Measurements from ENCODE around the gene SYNPR.

The SYNPR gene

GRCh38 chr3:63532521-63532920, 254.4 kb downstream of the SYNPR start:
- no peak for ATAC-seq

GRCh38 chr3:63538919-63539318, 260.8 kb downstream of the SYNPR start:
- no peak for ATAC-seq
- TF ChIP-seq SNAI2 (CRISPR knock-in tag; IDR thresholded peaks at IDR 0.05), result no peak
- no peak for TF ChIP-seq PATZ1 (CRISPR knock-in tag; IDR thresholded peaks at IDR 0.05; ENCODE audit: borderline replicate concordance)
- TF ChIP-seq CREB5 (CRISPR knock-in tag; IDR thresholded peaks at IDR 0.05; ENCODE audit: low read depth), result no peak
- no peak for TF ChIP-seq RARB (CRISPR knock-in tag; IDR thresholded peaks at IDR 0.05)
- no peak for TF ChIP-seq TOX (CRISPR knock-in tag; IDR thresholded peaks at IDR 0.05; ENCODE audit: borderline replicate concordance)
- TF ChIP-seq CSRNP3 (CRISPR knock-in tag; IDR thresholded peaks at IDR 0.05), result no peak
- no peak for TF ChIP-seq OSR1 (CRISPR knock-in tag; IDR thresholded peaks at IDR 0.05)
- TF ChIP-seq POU6F1 (CRISPR knock-in tag; IDR thresholded peaks at IDR 0.05; ENCODE audit: borderline replicate concordance, low read depth), result no peak
- TF ChIP-seq ISL1 (CRISPR knock-in tag; IDR thresholded peaks at IDR 0.05), result no peak

More at GRCh38 chr3:63532521-63532920, 254.4 kb downstream of the SYNPR start:
- TF ChIP-seq ARNTL (CRISPR knock-in tag; IDR thresholded peaks at IDR 0.05; ENCODE audit: borderline replicate concordance, low read depth) (no peak), PPARA (CRISPR knock-in tag; IDR thresholded peaks at IDR 0.05; ENCODE audit: borderline replicate concordance) (no peak), TOX (CRISPR knock-in tag; IDR thresholded peaks at IDR 0.05; ENCODE audit: borderline replicate concordance) (no peak), ZFP3 (CRISPR knock-in tag; IDR thresholded peaks at IDR 0.05) (no peak), ESRRG (CRISPR knock-in tag; IDR thresholded peaks at IDR 0.05) (no peak), ISL1 (CRISPR knock-in tag; IDR thresholded peaks at IDR 0.05) (no peak), CSRNP3 (CRISPR knock-in tag; IDR thresholded peaks at IDR 0.05) (no peak), PATZ1 (CRISPR knock-in tag; IDR thresholded peaks at IDR 0.05; ENCODE audit: borderline replicate concordance) (no peak), CREB5 (CRISPR knock-in tag; IDR thresholded peaks at IDR 0.05; ENCODE audit: low read depth) (no peak), ZFP30 (CRISPR knock-in tag; IDR thresholded peaks at IDR 0.05) (no peak), ZNF8 (CRISPR knock-in tag; IDR thresholded peaks at IDR 0.05) (no peak), TCF4 (CRISPR knock-in tag; IDR thresholded peaks at IDR 0.05; ENCODE audit: borderline replicate concordance) (no peak), ZC3H10 (CRISPR knock-in tag; IDR thresholded peaks at IDR 0.05) (no peak), TSHZ2 (CRISPR knock-in tag; IDR thresholded peaks at IDR 0.05) (no peak), OSR1 (CRISPR knock-in tag; IDR thresholded peaks at IDR 0.05) (no peak), ZNF565 (CRISPR knock-in tag; conservative IDR thresholded peaks at IDR 0.05; ENCODE audit: low read depth) (no peak), SNAI2 (CRISPR knock-in tag; IDR thresholded peaks at IDR 0.05) (no peak), BACH2 (CRISPR knock-in tag; IDR thresholded peaks at IDR 0.05; ENCODE audit: borderline replicate concordance) (no peak)

All from SK-N-SH treated with all-trans-retinoic acid at 6 μM for 48 hours (cell line).